Measurements from ENCODE around the gene MOAP1. TPM values are rescaled to one million over a fixed set of nuclear protein-coding genes. Genes with fewer than 3 reads are reported as not detected.

The MOAP1 gene
- total and polyA plus RNA-seq, 2 of the 8 experiments (the other 6 are each of a cell fraction or from before 2014, with no cell fraction given), result 18.3 to 20.1 TPM

GRCh38 chr14:93220509-93220908, 35.8 kb upstream of the MOAP1 start:
- Histone ChIP-seq H3K79me1 (ENCODE audit: low read depth, low read length) (no peaks in the 10 kb centered on the region), H3K18ac (ENCODE audit: extremely low read depth, low read length) (no peak overlapping the region), H3K9ac (replicated peaks in 1 of 4; ENCODE audit: extremely low read depth in 1 of 4, low read depth in 3 of 4, low read length in 3 of 4) (no peak overlapping the region), H2BK120ac (replicated peaks; ENCODE audit: low read depth, low read length) (no peak overlapping the region), H2AK5ac (ENCODE audit: low read depth, low read length) (no peak overlapping the region), H3K36me3 (ENCODE audit: control insufficient read depth in 2 of 4, insufficient read depth in 4 of 4, low read length in 3 of 4) (peaks cover 2 to 36% (median 17%) of the 10 kb centered on the region in 4 experiments; a peak in 6 of 8 replicates), H2BK5ac (ENCODE audit: low read depth, low read length) (no peak overlapping the region), H3K79me2 (ENCODE audit: control insufficient read depth in 1 of 2, insufficient read depth in 2 of 2, low read length in 2 of 2) (no peaks in the 10 kb centered on the region), H3K4me1 (replicated peaks in 1 of 4; ENCODE audit: control insufficient read depth in 3 of 4, insufficient read depth in 4 of 4, low read length in 3 of 4) (no peaks in the 10 kb centered on the region), H3K9me3 (ENCODE audit: insufficient read depth in 2 of 2, low read depth in 1 of 2, low read length in 1 of 2) (no peaks in the 10 kb centered on the region), H3K14ac (ENCODE audit: insufficient read length) (no peak overlapping the region), H3K23ac (ENCODE audit: insufficient read length) (no peak overlapping the region), H3K4me3 (ENCODE audit: extremely low read depth in 1 of 4, insufficient read depth in 2 of 4, low read depth in 3 of 4, low read length in 4 of 4) (no peak overlapping the region), H4K8ac (ENCODE audit: extremely low read depth, insufficient read depth, low read length) (no peak overlapping the region), H3K4ac (replicated peaks; ENCODE audit: insufficient read length, low read depth, low read length) (no peak overlapping the region), H3K27me3 (replicated peaks in 1 of 4; ENCODE audit: control insufficient read depth in 3 of 4, extremely low read depth in 1 of 4, insufficient read depth in 3 of 4, low read length in 3 of 4) (no peaks in the 10 kb centered on the region), H3K56ac (replicated peaks; ENCODE audit: insufficient read length, low read depth, low read length) (no peak overlapping the region), H2AFZ (ENCODE audit: low read length) (no peak overlapping the region), H3K23me2 (ENCODE audit: low read depth, low read length) (no peaks in the 10 kb centered on the region), H4K20me1 (replicated peaks in 1 of 2; ENCODE audit: control insufficient read depth in 1 of 2, insufficient read depth in 2 of 2, low read length in 2 of 2) (no peaks in the 10 kb centered on the region), H2BK20ac (ENCODE audit: low read length) (no peak overlapping the region), H2BK15ac (ENCODE audit: low read length) (no peak overlapping the region), H4K5ac (ENCODE audit: insufficient read length, low read depth, low read length) (no peak overlapping the region), H2BK12ac (ENCODE audit: low read depth, low read length) (no peak overlapping the region), H3K4me2 (ENCODE audit: insufficient read depth in 1 of 2, low read depth in 2 of 2, low read length in 2 of 2) (no peak overlapping the region), H4K91ac (replicated peaks; ENCODE audit: insufficient read length, low read length) (no peak overlapping the region), H3K27ac (ENCODE audit: low read depth, low read length) (no peak overlapping the region)
- ChIA-PET POLR2A (ENCODE audit: partially characterized antibody) (no interaction called here), CTCF (ENCODE audit: partially characterized antibody) (no interaction called here)
- no peak for FAIRE-seq
- TF ChIP-seq ATF3 (IDR thresholded peaks at IDR 0.05; ENCODE audit: insufficient read depth, low read depth, low read length), result no peak
- no peak for DNase-seq (ENCODE audit: low read depth in 1 of 2, low spot score in 2 of 2)
